ENCODE data around the gene GPHA2. TPM values are rescaled to one million over a fixed set of nuclear protein-coding genes. Genes with fewer than 3 reads are reported as not detected.

GPHA2 gene
- total RNA-seq, 1 donor from 2014 or later: 0.33 TPM

DNA sequence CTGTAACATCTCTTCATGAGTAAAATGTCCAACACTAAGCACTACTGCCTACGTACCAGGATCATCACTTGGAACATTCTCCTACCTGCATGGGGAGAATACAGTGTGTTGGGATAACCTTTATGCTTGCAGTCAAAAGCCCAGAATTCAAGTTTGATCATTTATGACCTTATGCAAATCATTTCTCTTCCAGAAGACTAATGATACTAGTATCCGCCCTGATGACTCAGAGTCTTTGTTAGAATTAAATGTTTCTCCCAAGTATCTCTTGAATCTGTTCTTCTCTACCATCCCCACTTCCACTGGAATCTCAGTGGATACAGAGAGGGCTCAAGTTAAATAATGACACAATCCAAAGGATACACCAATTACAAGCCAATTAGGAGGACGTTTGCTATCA is 23.8 kb upstream of the GPHA2 start:
- Mint-ChIP-seq H3K27ac (no peak overlapping the region), H3K4me1 (peaks cover 6% of the 10 kb centered on the region), H3K36me3 (ENCODE audit: low read depth) (no peaks in the 10 kb centered on the region), H3K4me3 (no peak overlapping the region), H3K27me3 (peaks cover 2% of the 10 kb centered on the region), H3K9me3 (no peaks in the 10 kb centered on the region)
- no peak for ATAC-seq (ENCODE audit: low read depth)
- ChIA-PET POLR2A (interaction anchor here (0.7 kb wide), 1 partner anchor 248 kb away, joined by 5 read pairs; no protein-coding TSS in a partner anchor), CTCF (no interaction called here)
- TF ChIP-seq, protein P1, sequence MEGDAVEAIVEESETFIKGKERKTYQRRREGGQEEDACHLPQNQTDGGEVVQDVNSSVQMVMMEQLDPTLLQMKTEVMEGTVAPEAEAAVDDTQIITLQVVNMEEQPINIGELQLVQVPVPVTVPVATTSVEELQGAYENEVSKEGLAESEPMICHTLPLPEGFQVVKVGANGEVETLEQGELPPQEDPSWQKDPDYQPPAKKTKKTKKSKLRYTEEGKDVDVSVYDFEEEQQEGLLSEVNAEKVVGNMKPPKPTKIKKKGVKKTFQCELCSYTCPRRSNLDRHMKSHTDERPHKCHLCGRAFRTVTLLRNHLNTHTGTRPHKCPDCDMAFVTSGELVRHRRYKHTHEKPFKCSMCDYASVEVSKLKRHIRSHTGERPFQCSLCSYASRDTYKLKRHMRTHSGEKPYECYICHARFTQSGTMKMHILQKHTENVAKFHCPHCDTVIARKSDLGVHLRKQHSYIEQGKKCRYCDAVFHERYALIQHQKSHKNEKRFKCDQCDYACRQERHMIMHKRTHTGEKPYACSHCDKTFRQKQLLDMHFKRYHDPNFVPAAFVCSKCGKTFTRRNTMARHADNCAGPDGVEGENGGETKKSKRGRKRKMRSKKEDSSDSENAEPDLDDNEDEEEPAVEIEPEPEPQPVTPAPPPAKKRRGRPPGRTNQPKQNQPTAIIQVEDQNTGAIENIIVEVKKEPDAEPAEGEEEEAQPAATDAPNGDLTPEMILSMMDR (IDR thresholded peaks at IDR 0.05): no peak
- intact Hi-C loops (cut with micrococcal nuclease): no loop called here
- no peak for DNase-seq

- H3K4me3 Mint-ChIP-seq: no peak overlapping the region
- CTCF ChIA-PET: no interaction called here
These were observed 18.5 kb upstream of the GPHA2 start for GRCh38 chr11:64954201-64954600.

DNA sequence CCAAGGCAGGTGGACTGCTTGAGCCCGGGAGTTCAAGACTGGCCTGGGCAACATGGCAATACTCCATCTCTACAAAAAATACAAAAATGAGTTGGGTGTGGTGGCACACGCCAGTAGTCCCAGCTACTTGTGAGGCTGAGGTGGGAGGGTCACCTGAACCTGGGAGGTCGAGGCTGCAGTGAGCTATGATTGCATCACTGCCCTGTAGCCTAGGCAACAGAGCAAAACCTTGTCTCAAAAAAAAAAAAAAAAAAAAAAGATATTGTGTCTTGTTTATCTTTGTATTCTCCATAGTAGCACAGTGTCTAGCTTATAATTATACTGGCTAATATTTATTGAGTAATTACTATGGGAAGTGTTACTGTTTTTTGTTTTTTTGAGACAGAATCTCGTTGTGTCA is 15.8 kb upstream of the GPHA2 start:
- DNase-seq (no peak), ATAC-seq (ENCODE audit: low read depth) (no peak)
- no peak overlapping the region for H3K4me3 Mint-ChIP-seq
- TF ChIP-seq, protein P1 (IDR thresholded peaks at IDR 0.05): no peak
- peaks cover 6% of the 10 kb centered on the region for H3K27me3 Mint-ChIP-seq
- H3K4me1 Mint-ChIP-seq: no peaks in the 10 kb centered on the region
- H3K27ac Mint-ChIP-seq: no peak overlapping the region
- POLR2A ChIA-PET: no interaction called here
- CTCF ChIA-PET: no interaction called here
- intact Hi-C loops (cut with micrococcal nuclease): no loop called here
- no peaks in the 10 kb centered on the region for H3K9me3 Mint-ChIP-seq
- H3K36me3 Mint-ChIP-seq (ENCODE audit: low read depth): no peaks in the 10 kb centered on the region

More at GRCh38 chr11:64954201-64954600, 18.5 kb upstream of the GPHA2 start:
- POLR2A ChIA-PET: no interaction called here
- ATAC-seq (ENCODE audit: low read depth) (no peak), DNase-seq (no peak)
- intact Hi-C loops (cut with micrococcal nuclease): loop anchor here (2.0 kb wide), 1 partner anchor 15 kb away; no protein-coding TSS in a partner anchor
- H3K27ac Mint-ChIP-seq: no peak overlapping the region
- peaks cover 6% of the 10 kb centered on the region for H3K27me3 Mint-ChIP-seq
- no peaks in the 10 kb centered on the region for H3K9me3 Mint-ChIP-seq
- TF ChIP-seq, protein P1 (IDR thresholded peaks at IDR 0.05): no peak
- no peaks in the 10 kb centered on the region for H3K4me1 Mint-ChIP-seq
- H3K36me3 Mint-ChIP-seq (ENCODE audit: low read depth): no peaks in the 10 kb centered on the region

- DNase-seq (no peak), ATAC-seq (ENCODE audit: low read depth) (no peak)
- Mint-ChIP-seq H3K4me1 (no peaks in the 10 kb centered on the region), H3K4me3 (no peak overlapping the region), H3K36me3 (ENCODE audit: low read depth) (no peaks in the 10 kb centered on the region), H3K9me3 (no peaks in the 10 kb centered on the region), H3K27ac (no peak overlapping the region), H3K27me3 (peaks cover 9% of the 10 kb centered on the region)
- ChIA-PET CTCF (no interaction called here), POLR2A (no interaction called here)
- intact Hi-C loops (cut with micrococcal nuclease): no loop called here
- TF ChIP-seq, protein P1 (IDR thresholded peaks at IDR 0.05): no peak
These were observed 11.6 kb upstream of the GPHA2 start for GRCh38 chr11:64947208-64947814.

DNA sequence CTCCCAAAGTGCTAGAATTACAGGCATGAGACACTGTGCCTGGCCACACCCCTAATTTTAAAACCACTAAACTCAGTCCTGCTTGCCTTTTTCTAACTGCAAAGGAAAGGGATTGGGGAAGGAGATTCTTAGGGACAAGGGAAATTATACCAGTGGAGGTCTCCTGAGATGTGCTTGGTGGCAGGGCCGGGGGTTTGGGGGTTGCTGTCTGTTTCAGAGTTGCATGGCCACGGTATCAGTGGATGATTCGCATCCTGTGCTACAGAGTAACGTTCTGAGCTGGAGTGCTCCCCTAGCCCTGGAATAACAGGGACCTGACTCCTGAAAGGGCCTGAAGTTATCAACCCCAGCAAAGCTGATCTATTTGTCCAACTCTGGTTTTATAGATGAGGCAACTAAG is 846 bp upstream of the GPHA2 start:
- H3K36me3 Mint-ChIP-seq (ENCODE audit: low read depth): peaks cover 30% of the 10 kb centered on the region
- TF ChIP-seq, protein P1 (IDR thresholded peaks at IDR 0.05): no peak
- no peak overlapping the region for H3K4me3 Mint-ChIP-seq
- no peaks in the 10 kb centered on the region for H3K9me3 Mint-ChIP-seq
- ChIA-PET POLR2A (interaction anchor here (0.6 kb wide), 1 partner anchor 30 kb away, joined by 4 read pairs; no protein-coding TSS in a partner anchor), CTCF (no interaction called here)
- ATAC-seq (ENCODE audit: low read depth) (no peak), DNase-seq (no peak)
- peaks cover 2% of the 10 kb centered on the region for H3K27me3 Mint-ChIP-seq
- intact Hi-C loops (cut with micrococcal nuclease): no loop called here
- no peaks in the 10 kb centered on the region for H3K4me1 Mint-ChIP-seq
- no peak overlapping the region for H3K27ac Mint-ChIP-seq
